Astrocyte of the cerebellum (primary cell): ENCODE results near the gene TINAGL1.

Source experiments
- DNase-seq: peaks from one replicate; pipeline ENCODE4 v3.0.0-alpha.2; 2011; ENCODE audit warnings: low read depth
- H3K4me3 ChIP-seq: 2 replicates; pipeline ENCODE4 v1.5.1; 2011; ENCODE audit warnings: mild to moderate bottlenecking, low read depth, low read length, moderate library complexity
- CTCF ChIP-seq: IDR thresholded peaks from 2 replicates; pipeline ENCODE4 v1.5.1; 2012; ENCODE audit warnings: low read length, low read depth, moderate library complexity, mild to moderate bottlenecking; ENCODE audit errors: missing control alignments
- in situ Hi-C: cut with HindIII; loops from 2 replicates; pipeline ENCODE4 v1.10.0; 2017; ENCODE audit warnings: low sequenced_read_pairs

The TINAGL1 gene

GRCh38 chr1:31541194-31541593, 35.1 kb upstream of the TINAGL1 start:
- H3K4me3 ChIP-seq, result no peak overlapping the region
- in situ Hi-C loops, result loop anchor here (10.0 kb wide), 1 partner anchor 346 kb away; no protein-coding TSS in a partner anchor
- TF ChIP-seq CTCF, result no peak
- no peak for DNase-seq

- no peak for DNase-seq
- in situ Hi-C loops, result loop anchor here (10.0 kb wide), 1 partner anchor 351 kb away; no protein-coding TSS in a partner anchor
- H3K4me3 ChIP-seq, result no peak overlapping the region
- no peak for TF ChIP-seq CTCF
Measured at GRCh38 chr1:31545927-31546540, 30.3 kb upstream of the TINAGL1 start.

GRCh38 chr1:31548534-31548906, 27.8 kb upstream of the TINAGL1 start:
- in situ Hi-C loops, result loop anchor here (10.0 kb wide), 1 partner anchor 354 kb away; no protein-coding TSS in a partner anchor
- no peak for TF ChIP-seq CTCF
- H3K4me3 ChIP-seq, result no peak overlapping the region
- DNase-seq, result no peak

GRCh38 chr1:31548907-31549808, 27.2 kb upstream of the TINAGL1 start:
- peak overlapping the region; percentile 21 for H3K4me3 ChIP-seq
- peak; percentile 90 for TF ChIP-seq CTCF
- in situ Hi-C loops, result loop anchor here (10.0 kb wide), 1 partner anchor 354 kb away; no protein-coding TSS in a partner anchor

GRCh38 chr1:31549809-31550620, 26.3 kb upstream of the TINAGL1 start:
- no peak overlapping the region for H3K4me3 ChIP-seq
- no peak for TF ChIP-seq CTCF
- no peak for DNase-seq
- in situ Hi-C loops, result loop anchor here (10.0 kb wide), 1 partner anchor 355 kb away; no protein-coding TSS in a partner anchor

More at GRCh38 chr1:31548907-31549808, 27.2 kb upstream of the TINAGL1 start:
- DNase-seq, result peak; percentile 71

- no peak for DNase-seq
- H3K4me3 ChIP-seq, result no peak overlapping the region
- in situ Hi-C loops, result no loop called here
- no peak for TF ChIP-seq CTCF
Measured at GRCh38 chr1:31551208-31551607, 25.1 kb upstream of the TINAGL1 start.
